Peyer's patch (tissue), 4 donors: Measurements from ENCODE around the gene AKAP1.

ENCODE experiments used
- POLR2A ChIP-seq, 2 donors: fragments of 450-650 bp; IDR thresholded peaks; one replicate each; pipeline ENCODE4 v1.5.1; 2017; ENCODE audit warnings: antibody characterized with exemption in 2 of 2, mild to moderate bottlenecking in 2 of 2, moderate library complexity in 2 of 2
- TF ChIP-seq, protein P1 (sequence below), 6 experiments: fragments of 450-650 bp in 4 of 6; fragments of 200-600 bp in 2 of 6; sonication (generic) in 1 of 6; IDR thresholded peaks; one replicate each; pipeline ENCODE4 v1.5.1; 2017 to 2019; ENCODE audit warnings: antibody characterized with exemption in 6 of 6, mild to moderate bottlenecking in 3 of 6, moderate library complexity in 1 of 6

DNA sequence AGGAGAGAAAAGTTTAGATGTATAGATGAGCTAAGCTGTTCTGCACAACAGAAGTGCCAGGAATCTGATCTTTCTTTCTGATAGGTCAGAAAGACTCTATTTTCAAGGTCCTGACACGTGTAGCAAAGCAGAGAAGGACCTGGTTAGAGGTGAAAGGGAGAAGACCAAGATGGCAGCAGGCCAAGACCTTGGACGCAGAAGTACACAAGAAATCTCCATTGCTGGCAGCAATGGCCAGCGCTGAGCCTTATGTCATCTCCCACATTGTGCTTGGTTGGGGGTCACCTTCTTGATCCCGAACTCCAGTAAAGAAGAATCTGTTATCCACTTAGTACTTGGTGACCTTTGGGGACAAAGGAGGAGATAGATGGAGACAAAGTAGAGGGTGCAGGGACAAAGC is 41.8 kb upstream of the AKAP1 start:
- TF ChIP-seq, protein P1, sequence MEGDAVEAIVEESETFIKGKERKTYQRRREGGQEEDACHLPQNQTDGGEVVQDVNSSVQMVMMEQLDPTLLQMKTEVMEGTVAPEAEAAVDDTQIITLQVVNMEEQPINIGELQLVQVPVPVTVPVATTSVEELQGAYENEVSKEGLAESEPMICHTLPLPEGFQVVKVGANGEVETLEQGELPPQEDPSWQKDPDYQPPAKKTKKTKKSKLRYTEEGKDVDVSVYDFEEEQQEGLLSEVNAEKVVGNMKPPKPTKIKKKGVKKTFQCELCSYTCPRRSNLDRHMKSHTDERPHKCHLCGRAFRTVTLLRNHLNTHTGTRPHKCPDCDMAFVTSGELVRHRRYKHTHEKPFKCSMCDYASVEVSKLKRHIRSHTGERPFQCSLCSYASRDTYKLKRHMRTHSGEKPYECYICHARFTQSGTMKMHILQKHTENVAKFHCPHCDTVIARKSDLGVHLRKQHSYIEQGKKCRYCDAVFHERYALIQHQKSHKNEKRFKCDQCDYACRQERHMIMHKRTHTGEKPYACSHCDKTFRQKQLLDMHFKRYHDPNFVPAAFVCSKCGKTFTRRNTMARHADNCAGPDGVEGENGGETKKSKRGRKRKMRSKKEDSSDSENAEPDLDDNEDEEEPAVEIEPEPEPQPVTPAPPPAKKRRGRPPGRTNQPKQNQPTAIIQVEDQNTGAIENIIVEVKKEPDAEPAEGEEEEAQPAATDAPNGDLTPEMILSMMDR (IDR thresholded peaks at IDR 0.05): no peak
- no peak for TF ChIP-seq POLR2A (IDR thresholded peaks at IDR 0.05)
